A549 (cell line): ENCODE data around the gene NOS2. TPM values are rescaled to one million over a fixed set of nuclear protein-coding genes. Genes with fewer than 3 reads are reported as not detected.

ENCODE experiments used
- ATAC-seq, 2 experiments: fragments of 200-7000 bp in 1 of 2; fragments of >200 bp in 1 of 2; cut with Nextera tagmentation in 1 of 2; cut with Tn5 transposase in 1 of 2; 3 replicates each; pipeline versions ENCODE4 v1.8.0 to v1.9.1; 2018 to 2020; ENCODE audit warnings: mild to moderate bottlenecking in 1 of 2, moderate library complexity in 1 of 2
- CTCF ChIA-PET: fragments of 300-600 bp; sonication (Branson Sonifier 250); formaldehyde crosslinking; extraction: SDS; loops from one replicate; lab custom pipeline; 2021; ENCODE audit warnings: antibody characterized with exemption, inconsistent platforms; lab: Yijun Ruan, JAX
- POLR2A ChIA-PET: fragments of 350-600 bp; formaldehyde crosslinking; extraction: SDS; loops from one replicate; lab custom pipeline; 2021; ENCODE audit warnings: antibody characterized with exemption, inconsistent platforms; lab: Yijun Ruan, JAX
- DNase-seq, 2 experiments: peaks; one replicate each; pipeline versions ENCODE4 v3.0.0 to v3.0.0-alpha.2; 2011 to 2016; ENCODE audit warnings: low read depth in 1 of 2, low spot score in 1 of 2
- FAIRE-seq: peaks from 2 replicates; lab custom pipeline; 2011; peaks lifted over from hg19 to GRCh38; lab: Jason Lieb, UNC
- H3K27ac ChIP-seq, 2 experiments: fragments of >200 bp; sonication (Bioruptor Twin); formaldehyde crosslinking; 3 replicates each; pipeline ENCODE4 v1.5.1; 2016 to 2017
- H3K4me1 ChIP-seq: fragments of >200 bp; sonication (Bioruptor Twin); formaldehyde crosslinking; 3 replicates; pipeline ENCODE4 v1.6.1; 2016
- H3K4me2 ChIP-seq: fragments of >200 bp; sonication (Bioruptor Twin); formaldehyde crosslinking; 3 replicates; pipeline ENCODE4 v1.6.1; 2016
- H3K4me3 ChIP-seq: fragments of >200 bp; sonication (Bioruptor Twin); formaldehyde crosslinking; 3 replicates; pipeline ENCODE4 v1.5.1; 2016
- H3K9me3 ChIP-seq: fragments of >200 bp; sonication (Bioruptor Twin); formaldehyde crosslinking; 3 replicates; pipeline ENCODE4 v1.6.1; 2016
- CBX8 ChIP-seq: fragments of 200-600 bp; sonication (generic); IDR thresholded peaks from 2 replicates; pipeline ENCODE4 v1.6.1; 2016
- CEBPB ChIP-seq, 2 experiments: fragments of >200 bp in 1 of 2; sonication (Bioruptor Twin) in 1 of 2; formaldehyde crosslinking in 1 of 2; IDR thresholded peaks; 2 replicates each; pipeline ENCODE4 v1.6.1; 2012 to 2016
- CHD2 ChIP-seq: fragments of 150-350 bp; IDR thresholded peaks from 2 replicates; pipeline ENCODE4 v1.6.1; 2014; ENCODE audit warnings: low read length; ENCODE audit not compliant: partially characterized antibody
- EHMT2 ChIP-seq: fragments of 200-600 bp; sonication (generic); IDR thresholded peaks from 2 replicates; pipeline ENCODE4 v1.6.1; 2016; ENCODE audit warnings: antibody characterized with exemption, low read depth, mild to moderate bottlenecking, moderate library complexity
- ESRRA ChIP-seq: fragments of 150-350 bp; IDR thresholded peaks from 2 replicates; pipeline ENCODE4 v1.6.1; 2014; ENCODE audit warnings: mild to moderate bottlenecking, low read length, borderline replicate concordance
- FOSL2 ChIP-seq, 2 experiments: fragments of 450-650 bp in 1 of 2; fragments of >200 bp in 1 of 2; sonication (Bioruptor Twin) in 1 of 2; formaldehyde crosslinking; IDR thresholded peaks; 2 replicates each; pipeline versions ENCODE4 v1.5.0 to v1.6.1; 2016 to 2020; ENCODE audit warnings: mild to moderate bottlenecking in 1 of 2, moderate library complexity in 1 of 2
- GATA3 ChIP-seq: IDR thresholded peaks from 2 replicates; pipeline ENCODE4 v1.6.1; 2012; ENCODE audit warnings: borderline replicate concordance
- HDAC2 ChIP-seq: fragments of 200-600 bp; sonication (generic); IDR thresholded peaks from 2 replicates; pipeline ENCODE4 v1.6.1; 2016
- HEYL ChIP-seq: fragments of 250-450 bp; sonication (Bioruptor Pico); IDR thresholded peaks from 2 replicates; pipeline ENCODE4 v1.8.0; 2021; ENCODE audit warnings: mild to moderate bottlenecking, moderate library complexity
- HOXB13 ChIP-seq: fragments of 250-450 bp; sonication (Bioruptor Pico); IDR thresholded peaks from 2 replicates; pipeline ENCODE4 v1.5.0; 2020; ENCODE audit warnings: low read depth, mild to moderate bottlenecking, moderate library complexity
- JUN ChIP-seq, 2 experiments: fragments of >200 bp; sonication (Bioruptor Twin); formaldehyde crosslinking; IDR thresholded peaks; 2 replicates in 1 of 2; 3 replicates in 1 of 2; pipeline ENCODE4 v1.6.1; 2016 to 2017
- JUNB ChIP-seq: fragments of >200 bp; sonication (Bioruptor Twin); formaldehyde crosslinking; IDR thresholded peaks from 2 replicates; pipeline ENCODE4 v1.6.1; 2016
- KDM5A ChIP-seq: fragments of 200-600 bp; sonication (generic); IDR thresholded peaks from 2 replicates; pipeline ENCODE4 v1.6.1; 2016; ENCODE audit warnings: antibody characterized with exemption, mild to moderate bottlenecking
- MAZ ChIP-seq: fragments of 150-350 bp; IDR thresholded peaks from 2 replicates; pipeline ENCODE4 v1.6.1; 2014; ENCODE audit warnings: antibody characterized with exemption, low read depth, low read length, borderline replicate concordance
- MYC ChIP-seq: IDR thresholded peaks from 2 replicates; pipeline ENCODE4 v1.6.1; 2012; ENCODE audit warnings: mild to moderate bottlenecking, inconsistent platforms, low read length, improper control_type of control experiment, borderline replicate concordance
- NFE2L2 ChIP-seq: fragments of 150-350 bp; conservative IDR thresholded peaks from 2 replicates; pipeline ENCODE4 v1.6.1; 2014; ENCODE audit warnings: low read length
- NR3C1 ChIP-seq: fragments of >200 bp; sonication (Bioruptor Twin); formaldehyde crosslinking; IDR thresholded peaks from 3 replicates; pipeline ENCODE4 v1.6.1; 2017
- POLR2A ChIP-seq: IDR thresholded peaks from 2 replicates; pipeline ENCODE4 v1.6.1; 2012; ENCODE audit warnings: mild to moderate bottlenecking, low read length
- RARB ChIP-seq: fragments of 250-450 bp; sonication (Bioruptor Pico); IDR thresholded peaks from 2 replicates; pipeline ENCODE4 v1.8.0; 2021; ENCODE audit warnings: mild to moderate bottlenecking, moderate library complexity
- RCOR1 ChIP-seq: fragments of 150-350 bp; IDR thresholded peaks from 2 replicates; pipeline ENCODE4 v1.6.1; 2014; ENCODE audit warnings: antibody characterized with exemption, low read length, low read depth
- SMC3 ChIP-seq: fragments of >200 bp; sonication (Bioruptor Twin); formaldehyde crosslinking; IDR thresholded peaks from 3 replicates; pipeline ENCODE4 v1.6.1; 2018; ENCODE audit warnings: inconsistent platforms
- SREBF2 ChIP-seq: fragments of 450-650 bp; IDR thresholded peaks from 2 replicates; pipeline ENCODE4 v1.6.1; 2014; ENCODE audit warnings: mild to moderate bottlenecking, moderate library complexity
- TFCP2L1 ChIP-seq: fragments of 250-450 bp; sonication (Bioruptor Pico); IDR thresholded peaks from 2 replicates; pipeline ENCODE4 v1.5.0; 2021; ENCODE audit warnings: mild to moderate bottlenecking
- ZFP36 ChIP-seq: fragments of 450-650 bp; IDR thresholded peaks from 2 replicates; pipeline ENCODE4 v1.6.1; 2014; ENCODE audit warnings: borderline replicate concordance; ENCODE audit not compliant: partially characterized antibody
- ZSCAN20 ChIP-seq: fragments of 250-450 bp; sonication (Bioruptor Pico); IDR thresholded peaks from 2 replicates; pipeline ENCODE4 v1.8.0; 2022; ENCODE audit warnings: mild to moderate bottlenecking, moderate library complexity
- WGBS: methylation state at CpG from one replicate; pipeline ENCODE4 v1.1.6; 2017; ENCODE audit errors: missing lambda C conversion rate; 5-methylcytosine and 5-hydroxymethylcytosine counted together
- polyA plus RNA-seq, 4 experiments: library from polyadenylated mRNA; depleted of rRNA in 3 of 4; stranded (reverse); fragments of >200 nt; fragmentation: RNase III in 1 of 4; extraction: RNeasy Plus Mini Kit Qiagen cat#74134 plus additional on column Dnase treatment in 1 of 4; gene quantifications; 2 replicates in 3 of 4; 3 replicates in 1 of 4; pipeline ENCODE4 v1.2.3, GENCODE V29; 2011 to 2017
- TF ChIP-seq, protein P1 (sequence below): fragments of >200 bp; sonication (Bioruptor Twin); formaldehyde crosslinking; IDR thresholded peaks from 2 replicates; pipeline ENCODE4 v1.6.1; 2016
- TF ChIP-seq, protein P2 (sequence below): fragments of >200 bp; sonication (Bioruptor Twin); formaldehyde crosslinking; IDR thresholded peaks from 3 replicates; pipeline ENCODE4 v1.5.1; 2016
- TF ChIP-seq, protein P3 (sequence below): fragments of >200 bp; sonication (Bioruptor Twin); formaldehyde crosslinking; IDR thresholded peaks from 3 replicates; pipeline ENCODE4 v1.6.1; 2016
- TF ChIP-seq, protein P4 (sequence below): IDR thresholded peaks from 2 replicates; pipeline ENCODE4 v1.6.1; 2012
- TF ChIP-seq, protein P5 (sequence below): fragments of 250-450 bp; sonication (Bioruptor Pico); IDR thresholded peaks from 2 replicates; pipeline ENCODE4 v1.5.0; 2021; ENCODE audit warnings: mild to moderate bottlenecking, moderate library complexity, borderline replicate concordance
- TF ChIP-seq, protein P6 (sequence below): IDR thresholded peaks from 2 replicates; pipeline ENCODE4 v1.6.1; 2012

The NOS2 gene
- polyA plus RNA-seq, 2 of the 4 experiments (the other 2 are of a cell fraction): 0.08 to 0.17 TPM

DNA sequence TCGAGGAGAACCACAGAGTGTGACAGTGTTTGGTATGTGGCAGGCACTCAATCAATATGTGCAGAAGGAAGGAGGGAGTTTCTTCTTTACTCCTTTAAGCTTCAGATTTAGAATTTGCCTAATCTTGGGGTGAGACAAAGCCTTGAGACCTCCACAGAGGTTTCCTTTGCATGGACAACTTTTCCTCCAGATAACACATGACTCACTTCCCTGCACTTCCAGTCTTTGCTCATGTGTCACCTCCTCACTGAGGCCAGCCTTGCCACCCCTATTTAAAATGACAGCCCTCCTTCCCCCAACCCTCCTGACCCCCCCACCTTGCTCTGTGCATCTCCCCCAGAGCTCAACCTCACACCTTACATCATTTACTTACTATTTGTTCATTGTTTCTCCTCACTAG is 17.4 kb upstream of the NOS2 start:
- H3K4me1 ChIP-seq: no peaks in the 10 kb centered on the region
- H3K4me2 ChIP-seq: no peak overlapping the region
- FAIRE-seq: no peak
- H3K9me3 ChIP-seq: no peaks in the 10 kb centered on the region
- WGBS: 25% methylated on average over 1 of the region's 1 CpG
- CTCF ChIA-PET: interaction anchor here (1.3 to 2.6 kb wide), 2 partner anchors 13 to 61 kb away, joined by 5 to 12 read pairs; no protein-coding TSS in a partner anchor
- no peak overlapping the region for H3K4me3 ChIP-seq
- no peak overlapping the region for H3K27ac ChIP-seq
- no peak for TF ChIP-seq EHMT2
- no peak for TF ChIP-seq ZFP36
- TF ChIP-seq, all 56 proteins: peak for 0
- POLR2A ChIA-PET: interaction anchor here (0.6 kb wide), 1 partner anchor 13 kb away, joined by 3 read pairs; no protein-coding TSS in a partner anchor
- DNase-seq (no peak), ATAC-seq (peak in 1 of 2 experiments; percentile 47; a peak in 1 of 6 replicates)

DNA sequence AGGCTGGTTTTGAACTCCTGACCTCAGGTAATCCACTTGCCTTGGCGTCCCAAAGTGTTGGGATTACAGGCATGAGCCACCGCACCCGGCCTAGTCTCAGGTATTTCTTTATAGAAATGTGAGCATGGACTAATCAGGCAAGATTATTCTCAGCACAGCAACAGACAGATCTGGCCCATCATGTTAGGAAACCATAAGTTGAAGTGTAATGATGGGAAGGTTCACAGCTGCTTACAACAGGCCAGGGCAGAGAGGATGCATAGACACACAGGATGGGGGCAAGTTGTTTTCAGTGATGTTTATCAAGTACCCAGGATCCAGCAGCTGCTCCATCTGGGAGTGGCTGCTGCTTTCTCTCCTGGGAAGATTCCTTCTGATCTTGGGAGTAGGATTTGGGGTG is 16.6 kb upstream of the NOS2 start:
- ATAC-seq (no peak), FAIRE-seq (no peak), DNase-seq (no peak)
- ChIA-PET POLR2A (no interaction called here), CTCF (interaction anchor here (2.6 kb wide), 1 partner anchor 12 kb away, joined by 12 read pairs; no protein-coding TSS in a partner anchor)
- H3K4me1 ChIP-seq: no peaks in the 10 kb centered on the region
- no peaks in the 10 kb centered on the region for H3K9me3 ChIP-seq
- H3K27ac ChIP-seq: no peak overlapping the region
- no peak overlapping the region for H3K4me3 ChIP-seq
- WGBS: 67% methylated on average over 3 of the region's 3 CpGs
- TF ChIP-seq SREBF2 (no peak), KDM5A (no peak), FOSL2 (IDR thresholded peaks at IDR 0.05) (no peak), FOSL2 (CRISPR knock-in tag; IDR thresholded peaks at IDR 0.05) (no peak), ZSCAN20 (CRISPR knock-in tag) (no peak), NR3C1 (no peak), RCOR1 (no peak), NFE2L2 (no peak), MAZ (no peak), JUNB (no peak), HEYL (CRISPR knock-in tag) (no peak), CBX8 (no peak), JUN (IDR thresholded peaks at IDR 0.05) (no peak), TFCP2L1 (no peak), RARB (CRISPR knock-in tag) (no peak), SMC3 (no peak)
- TF ChIP-seq, protein P1, sequence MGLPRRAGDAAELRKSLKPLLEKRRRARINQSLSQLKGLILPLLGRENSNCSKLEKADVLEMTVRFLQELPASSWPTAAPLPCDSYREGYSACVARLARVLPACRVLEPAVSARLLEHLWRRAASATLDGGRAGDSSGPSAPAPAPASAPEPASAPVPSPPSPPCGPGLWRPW: no peak
- TF ChIP-seq, protein P2, sequence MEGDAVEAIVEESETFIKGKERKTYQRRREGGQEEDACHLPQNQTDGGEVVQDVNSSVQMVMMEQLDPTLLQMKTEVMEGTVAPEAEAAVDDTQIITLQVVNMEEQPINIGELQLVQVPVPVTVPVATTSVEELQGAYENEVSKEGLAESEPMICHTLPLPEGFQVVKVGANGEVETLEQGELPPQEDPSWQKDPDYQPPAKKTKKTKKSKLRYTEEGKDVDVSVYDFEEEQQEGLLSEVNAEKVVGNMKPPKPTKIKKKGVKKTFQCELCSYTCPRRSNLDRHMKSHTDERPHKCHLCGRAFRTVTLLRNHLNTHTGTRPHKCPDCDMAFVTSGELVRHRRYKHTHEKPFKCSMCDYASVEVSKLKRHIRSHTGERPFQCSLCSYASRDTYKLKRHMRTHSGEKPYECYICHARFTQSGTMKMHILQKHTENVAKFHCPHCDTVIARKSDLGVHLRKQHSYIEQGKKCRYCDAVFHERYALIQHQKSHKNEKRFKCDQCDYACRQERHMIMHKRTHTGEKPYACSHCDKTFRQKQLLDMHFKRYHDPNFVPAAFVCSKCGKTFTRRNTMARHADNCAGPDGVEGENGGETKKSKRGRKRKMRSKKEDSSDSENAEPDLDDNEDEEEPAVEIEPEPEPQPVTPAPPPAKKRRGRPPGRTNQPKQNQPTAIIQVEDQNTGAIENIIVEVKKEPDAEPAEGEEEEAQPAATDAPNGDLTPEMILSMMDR: no peak
- TF ChIP-seq, protein P3, sequence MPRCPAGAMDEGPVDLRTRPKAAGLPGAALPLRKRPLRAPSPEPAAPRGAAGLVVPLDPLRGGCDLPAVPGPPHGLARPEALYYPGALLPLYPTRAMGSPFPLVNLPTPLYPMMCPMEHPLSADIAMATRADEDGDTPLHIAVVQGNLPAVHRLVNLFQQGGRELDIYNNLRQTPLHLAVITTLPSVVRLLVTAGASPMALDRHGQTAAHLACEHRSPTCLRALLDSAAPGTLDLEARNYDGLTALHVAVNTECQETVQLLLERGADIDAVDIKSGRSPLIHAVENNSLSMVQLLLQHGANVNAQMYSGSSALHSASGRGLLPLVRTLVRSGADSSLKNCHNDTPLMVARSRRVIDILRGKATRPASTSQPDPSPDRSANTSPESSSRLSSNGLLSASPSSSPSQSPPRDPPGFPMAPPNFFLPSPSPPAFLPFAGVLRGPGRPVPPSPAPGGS: no peak
- no peak overlapping the region for H3K4me2 ChIP-seq

DNA sequence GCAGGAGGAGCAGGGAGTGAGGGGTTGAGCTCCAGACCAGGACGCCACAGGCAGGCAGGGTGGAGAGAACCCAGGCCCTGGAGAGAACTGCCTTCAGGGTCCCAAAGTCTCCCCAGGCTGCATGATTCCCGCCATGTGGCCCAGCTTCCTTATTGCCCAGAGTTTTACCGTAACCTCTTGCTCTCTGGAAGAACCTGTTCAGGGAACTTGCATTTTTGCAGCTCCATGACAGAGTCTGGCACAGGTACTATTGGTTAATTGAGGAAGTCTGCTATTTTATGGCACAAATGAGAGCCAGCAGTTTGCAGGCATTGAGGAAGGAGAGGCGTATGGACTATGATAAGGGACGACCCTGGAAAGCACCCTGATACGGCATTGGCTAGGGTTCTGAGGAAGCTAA is 11.6 kb upstream of the NOS2 start:
- 57% methylated on average over 6 of the region's 6 CpGs for WGBS
- ATAC-seq: no peak
- DNase-seq: no peak
- Histone ChIP-seq H3K4me1 (no peaks in the 10 kb centered on the region), H3K4me2 (no peak overlapping the region), H3K4me3 (no peak overlapping the region), H3K27ac (no peak overlapping the region), H3K9me3 (no peaks in the 10 kb centered on the region)
- FAIRE-seq: no peak
- POLR2A ChIA-PET: no interaction called here
- CTCF ChIA-PET: interaction anchor here (1.1 to 18.3 kb wide), 4 partner anchors 9 to 440 kb away, joined by 3 to 474 read pairs (median 3); no protein-coding TSS in a partner anchor
- TF ChIP-seq EHMT2: no peak
- TF ChIP-seq MYC: no peak
- no peak for TF ChIP-seq GATA3
- TF ChIP-seq, protein P4, sequence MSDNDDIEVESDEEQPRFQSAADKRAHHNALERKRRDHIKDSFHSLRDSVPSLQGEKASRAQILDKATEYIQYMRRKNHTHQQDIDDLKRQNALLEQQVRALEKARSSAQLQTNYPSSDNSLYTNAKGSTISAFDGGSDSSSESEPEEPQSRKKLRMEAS: no peak
- no peak for TF ChIP-seq ESRRA
- TF ChIP-seq CBX8: no peak
- no peak for TF ChIP-seq POLR2A
- no peak for TF ChIP-seq CEBPB (IDR thresholded peaks at IDR 0.05)
- TF ChIP-seq CHD2: no peak
- TF ChIP-seq, protein P5, sequence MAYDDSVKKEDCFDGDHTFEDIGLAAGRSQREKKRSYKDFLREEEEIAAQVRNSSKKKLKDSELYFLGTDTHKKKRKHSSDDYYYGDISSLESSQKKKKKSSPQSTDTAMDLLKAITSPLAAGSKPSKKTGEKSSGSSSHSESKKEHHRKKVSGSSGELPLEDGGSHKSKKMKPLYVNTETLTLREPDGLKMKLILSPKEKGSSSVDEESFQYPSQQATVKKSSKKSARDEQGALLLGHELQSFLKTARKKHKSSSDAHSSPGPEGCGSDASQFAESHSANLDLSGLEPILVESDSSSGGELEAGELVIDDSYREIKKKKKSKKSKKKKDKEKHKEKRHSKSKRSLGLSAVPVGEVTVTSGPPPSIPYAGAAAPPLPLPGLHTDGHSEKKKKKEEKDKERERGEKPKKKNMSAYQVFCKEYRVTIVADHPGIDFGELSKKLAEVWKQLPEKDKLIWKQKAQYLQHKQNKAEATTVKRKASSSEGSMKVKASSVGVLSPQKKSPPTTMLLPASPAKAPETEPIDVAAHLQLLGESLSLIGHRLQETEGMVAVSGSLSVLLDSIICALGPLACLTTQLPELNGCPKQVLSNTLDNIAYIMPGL (CRISPR knock-in tag): no peak
- TF ChIP-seq, protein P6, sequence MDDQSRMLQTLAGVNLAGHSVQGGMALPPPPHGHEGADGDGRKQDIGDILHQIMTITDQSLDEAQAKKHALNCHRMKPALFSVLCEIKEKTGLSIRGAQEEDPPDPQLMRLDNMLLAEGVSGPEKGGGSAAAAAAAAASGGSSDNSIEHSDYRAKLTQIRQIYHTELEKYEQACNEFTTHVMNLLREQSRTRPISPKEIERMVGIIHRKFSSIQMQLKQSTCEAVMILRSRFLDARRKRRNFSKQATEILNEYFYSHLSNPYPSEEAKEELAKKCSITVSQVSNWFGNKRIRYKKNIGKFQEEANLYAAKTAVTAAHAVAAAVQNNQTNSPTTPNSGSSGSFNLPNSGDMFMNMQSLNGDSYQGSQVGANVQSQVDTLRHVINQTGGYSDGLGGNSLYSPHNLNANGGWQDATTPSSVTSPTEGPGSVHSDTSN: no peak
- TF ChIP-seq HOXB13: no peak
- TF ChIP-seq MAZ: no peak
- TF ChIP-seq HDAC2: no peak
- no peak for TF ChIP-seq FOSL2 (IDR thresholded peaks at IDR 0.05)
- no peak for TF ChIP-seq FOSL2 (CRISPR knock-in tag; IDR thresholded peaks at IDR 0.05)
